WTC11 (cell line): ENCODE results near the gene PSKH1.

Experiments used
- CTCF ChIP-seq: fragments of 200-600 bp; IDR thresholded peaks from 2 replicates; pipeline ENCODE4 v1.8.0; 2022; ENCODE audit warnings: antibody characterized with exemption
- KAT7 ChIP-seq: sonication (generic); formaldehyde crosslinking; IDR thresholded peaks from 2 replicates; pipeline ENCODE4 v1.8.1; 2023; ENCODE audit warnings: missing genetic modification reagents, mild to moderate bottlenecking, borderline replicate concordance
- MAX ChIP-seq: sonication (generic); formaldehyde crosslinking; IDR thresholded peaks from 2 replicates; pipeline ENCODE4 v1.8.0; 2022; ENCODE audit warnings: mild to moderate bottlenecking, missing genetic modification reagents
- TEAD1 ChIP-seq: sonication (generic); formaldehyde crosslinking; IDR thresholded peaks from 2 replicates; pipeline ENCODE4 v1.8.0; 2022; ENCODE audit warnings: mild to moderate bottlenecking, missing genetic modification reagents
- ZNF416 ChIP-seq: fragments of 250-450 bp; sonication (Bioruptor Pico); IDR thresholded peaks from 2 replicates; pipeline ENCODE4 v1.9.0; 2021; ENCODE audit warnings: mild to moderate bottlenecking, inconsistent platforms

GRCh38 chr16:67880584-67880983 is 12.5 kb upstream of the PSKH1 start:
- TF ChIP-seq CTCF (no peak), MAX (CRISPR knock-in tag) (no peak), ZNF416 (no peak), KAT7 (no peak), TEAD1 (CRISPR knock-in tag) (no peak)
